GM12878 (cell line): Measurements from ENCODE around the gene OSBP. TPM values are rescaled to one million over a fixed set of nuclear protein-coding genes. Genes with fewer than 3 reads are reported as not detected.
A peak's percentile ranks its signal among the peaks of the same experiment; 100 is the strongest.

Experiments
- ATAC-seq: fragments of 200-7000 bp; cut with Tn5 transposase; 3 replicates; pipeline ENCODE4 v1.9.1; 2020; ENCODE audit warnings: mild to moderate bottlenecking, moderate library complexity
- BruUV-seq: library from RNA; stranded (reverse); fragments of 400-500 nt; replicated peaks from 2 replicates; lab custom pipeline; 2021; lab: Mats Ljungman, UMichigan
- CTCF ChIA-PET: fragments of 300-600 bp; sonication (Branson Sonifier 250); formaldehyde crosslinking; extraction: SDS; loops from one replicate; lab custom pipeline; 2021; ENCODE audit warnings: inconsistent platforms; lab: Yijun Ruan, JAX
- POLR2A ChIA-PET: fragments of 350-600 bp; formaldehyde crosslinking; extraction: SDS; loops from one replicate; lab custom pipeline; 2021; ENCODE audit warnings: inconsistent platforms; lab: Charles Lee
- RAD21 ChIA-PET: fragments of 300-600 bp; sonication (Branson Sonifier 250); formaldehyde crosslinking; loops from one replicate; lab custom pipeline; 2023; ENCODE audit warnings: antibody characterized with exemption; ENCODE audit not compliant: unreplicated experiment; lab: Charles Lee
- SMC1A ChIA-PET: fragments of 300-600 bp; sonication (Branson Sonifier 250); formaldehyde crosslinking; loops from one replicate; lab custom pipeline; 2023; ENCODE audit not compliant: unreplicated experiment, uncharacterized antibody; lab: Charles Lee
- DNase-seq: peaks from one replicate; pipeline ENCODE4 v3.0.0-alpha.2; 2011; ENCODE audit warnings: low read depth, low spot score
- FAIRE-seq: peaks from 3 replicates; lab custom pipeline; 2011; peaks lifted over from hg19 to GRCh38; lab: Jason Lieb, UNC
- H2AFZ ChIP-seq: 2 replicates; pipeline ENCODE4 v1.6.0; 2011; ENCODE audit warnings: low read depth, low read length, control low read depth; ENCODE audit not compliant: control insufficient read depth
- H3K27ac ChIP-seq: 2 replicates; pipeline ENCODE4 v1.5.1; 2011; ENCODE audit warnings: control low read depth; ENCODE audit not compliant: control insufficient read depth, insufficient read depth
- H3K27me3 ChIP-seq, 2 experiments: replicated peaks in 1 of 2; 2 replicates each; pipeline versions ENCODE4 v1.6.0 to v1.6.1; 2011; ENCODE audit warnings: low read length in 1 of 2; ENCODE audit not compliant: control insufficient read depth in 2 of 2, insufficient read depth in 2 of 2
- H3K36me3 ChIP-seq, 2 experiments: 2 replicates each; pipeline ENCODE4 v1.5.1; 2011; ENCODE audit warnings: low read length in 1 of 2; ENCODE audit not compliant: control insufficient read depth in 2 of 2, insufficient read depth in 2 of 2
- H3K4me1 ChIP-seq: 2 replicates; pipeline ENCODE4 v1.6.1; 2011; ENCODE audit warnings: mild to moderate bottlenecking, low read length, moderate library complexity, mixed read lengths; ENCODE audit not compliant: control insufficient read depth, insufficient read depth
- H3K4me2 ChIP-seq: 2 replicates; pipeline ENCODE4 v1.6.0; 2011; ENCODE audit warnings: control low read depth; ENCODE audit not compliant: control insufficient read depth, insufficient read depth
- H3K4me3 ChIP-seq: fragments of 200-600 bp; sonication (generic); 2 replicates; pipeline ENCODE4 v1.5.1; 2016
- H3K79me2 ChIP-seq: 2 replicates; pipeline ENCODE4 v1.6.0; 2011; ENCODE audit warnings: low read length; ENCODE audit not compliant: control insufficient read depth, insufficient read depth
- H3K9ac ChIP-seq: 2 replicates; pipeline ENCODE4 v1.8.0; 2011; ENCODE audit warnings: low read length, control low read depth, mixed read lengths; ENCODE audit not compliant: control insufficient read depth, insufficient read depth
- H3K9me3 ChIP-seq: replicated peaks from 3 replicates; pipeline ENCODE4 v1.5.1; 2011; ENCODE audit warnings: mild to moderate bottlenecking, low read length; ENCODE audit not compliant: control insufficient read depth, insufficient read depth
- H4K20me1 ChIP-seq: 2 replicates; pipeline ENCODE4 v1.6.0; 2011; ENCODE audit not compliant: control insufficient read depth, insufficient read depth
- RAD51 ChIP-seq: fragments of 450-650 bp; IDR thresholded peaks from 2 replicates; pipeline ENCODE4 v1.6.1; 2016; ENCODE audit warnings: moderate library complexity, mild to moderate bottlenecking, inconsistent platforms
- SKIL ChIP-seq: fragments of 450-650 bp; IDR thresholded peaks from 2 replicates; pipeline ENCODE4 v1.6.1; 2017; ENCODE audit warnings: mild to moderate bottlenecking, low read depth, inconsistent platforms; ENCODE audit not compliant: poor library complexity, severe bottlenecking
- ZBTB11 ChIP-seq: fragments of 450-650 bp; formaldehyde crosslinking; IDR thresholded peaks from 2 replicates; pipeline ENCODE4 v1.5.0; 2022; ENCODE audit warnings: mild to moderate bottlenecking, missing genetic modification characterization
- ZNF207 ChIP-seq: fragments of 450-650 bp; IDR thresholded peaks from 2 replicates; pipeline ENCODE4 v1.6.1; 2014; ENCODE audit warnings: antibody characterized with exemption, mild to moderate bottlenecking, borderline replicate concordance
- WGBS: methylation state at CpG from one replicate; pipeline ENCODE4 v1.1.6; 2016; ENCODE audit warnings: low lambda C conversion rate; ENCODE audit not compliant: insufficient replicate concordance, insufficient coverage; ENCODE audit errors: missing lambda C conversion rate; 5-methylcytosine and 5-hydroxymethylcytosine counted together
- in situ Hi-C: fragments of 300-500 bp; cut with MboI; formaldehyde crosslinking; loops from 9 replicates; pipeline ENCODE4 v1.14.3; 2018; ENCODE audit warnings: mixed read lengths
- intact Hi-C: fragments of 100-400 bp; cut with micrococcal nuclease; formaldehyde crosslinking; loops from one replicate; pipeline ENCODE4 v1.14.2; 2022; ENCODE audit not compliant: unreplicated experiment
- microRNA-seq: library from miRNA; unstranded; fragments of <30 nt; microRNA quantifications from one replicate; pipeline ENCODE4, GENCODE V29; 2018
- polyA plus RNA-seq, 11 experiments: library from polyadenylated mRNA; depleted of rRNA in 4 of 11; unstranded in 6 of 11; stranded (reverse) in 5 of 11; fragments of >200 nt; fragmentation: Nextera tagmentation in 4 of 11; fragmentation: Illumina TruSeq in 1 of 11; extraction: Ambion mirVana in 4 of 11; extraction: Trizol in 1 of 11; gene quantifications; 1 replicate in 1 of 11; 2 replicates in 10 of 11; pipeline versions ENCODE4 v1.2.1 to v1.2.3, GENCODE V29; 2011 to 2016; ENCODE audit warnings: inconsistent platforms in 2 of 11, missing spikeins in 2 of 11, low read depth in 1 of 11
- small RNA-seq: library from RNA; depleted of rRNA; stranded (forward); fragments of <200 nt; gene quantifications from one replicate; pipeline ENCODE3, GENCODE V24; 2014
- total RNA-seq, 4 experiments: library from RNA; depleted of rRNA in 3 of 4; stranded (reverse); fragments of >200 nt in 3 of 4; fragmentation: Illumina TruSeq in 1 of 4; extraction: Trizol in 1 of 4; gene quantifications; 2 replicates each; pipeline versions ENCODE4 v1.2.1 to v1.2.3, GENCODE V29; 2013 to 2021

The OSBP gene
- total and polyA plus RNA-seq, 10 of the 15 experiments (the other 5 are each of a cell fraction or from before 2014, with no cell fraction given): 5.9 to 41.2 (median 21.7) TPM

GRCh38 chr11:59528711-59529110 is 86.9 kb downstream of the OSBP start:
- FAIRE-seq: peak; percentile 31
- Histone ChIP-seq H3K4me2 (no peak overlapping the region), H3K4me1 (no peaks in the 10 kb centered on the region), H3K9ac (no peak overlapping the region), H3K36me3 (no peaks in the 10 kb centered on the region), H3K27ac (no peak overlapping the region), H2AFZ (no peak overlapping the region), H4K20me1 (no peaks in the 10 kb centered on the region), H3K9me3 (no peaks in the 10 kb centered on the region), H3K79me2 (no peaks in the 10 kb centered on the region), H3K27me3 (no peaks in the 10 kb centered on the region), H3K4me3 (no peak overlapping the region)
- DNase-seq: no peak
- ChIA-PET SMC1A (no interaction called here), POLR2A (no interaction called here), RAD21 (interaction anchor here (1.5 kb wide), 1 partner anchor 8 kb away, joined by 5 read pairs; no protein-coding TSS in a partner anchor), CTCF (no interaction called here)
- TF ChIP-seq ZBTB11 (CRISPR knock-in tag): no peak
- no peak for TF ChIP-seq RAD51
- TF ChIP-seq ZNF207: no peak
- no peak for TF ChIP-seq SKIL
- no TSS peak for BruUV-seq
- intact Hi-C loops: no loop called here
- 54% methylated on average over 7 of the region's 7 CpGs for whole genome bisulfite sequencing
- no peak for ATAC-seq
- in situ Hi-C loops: no loop called here

Small RNA genes within 50 kb of the gene (microRNA-seq; reads per million reads assigned to microRNA genes)
- gene MIR3162: not detected

Small RNA genes within 50 kb of the gene (small RNA-seq; reads per million reads assigned to genes)
- gene MIR3162: not detected

Other genes starting within 250 kb of the OSBP start
Only the 7 nearest of the 11 such genes appear.
- gene OR4D6, start 158.8 kb downstream of the OSBP start, total RNA-seq (2014; rRNA removed): not detected in 2 replicates
- gene OR4D6, start 158.8 kb downstream of the OSBP start, total RNA-seq (2014; rRNA removed; fragmentation: Illumina TruSeq; extraction: Trizol): not detected in 2 replicates
- gene OR4D6, start 158.8 kb downstream of the OSBP start, total RNA-seq (2021): not detected in 2 replicates
- gene OR4D6, start 158.8 kb downstream of the OSBP start, polyA plus RNA-seq (2011; rRNA removed): not detected in 2 replicates
- gene OR4D6, start 158.8 kb downstream of the OSBP start, polyA plus RNA-seq (2014; fragmentation: Illumina TruSeq; extraction: Trizol): not detected in 2 replicates
- not detected for gene OR4D6, start 158.8 kb downstream of the OSBP start, polyA plus RNA-seq (2014; fragmentation: Nextera tagmentation; extraction: Ambion mirVana)
- gene OR4D6, start 158.8 kb downstream of the OSBP start, polyA plus RNA-seq (2014; rRNA removed): not detected in 2 replicates
- not detected for gene OR4D6, start 158.8 kb downstream of the OSBP start, polyA plus RNA-seq (2016; fragmentation: Nextera tagmentation; extraction: Ambion mirVana)
- gene OR4D10, start 142.5 kb downstream of the OSBP start, total RNA-seq (2014; rRNA removed): not detected in 2 replicates
- gene OR4D10, start 142.5 kb downstream of the OSBP start, total RNA-seq (2014; rRNA removed; fragmentation: Illumina TruSeq; extraction: Trizol): not detected in 2 replicates
- not detected in 2 replicates for gene OR4D10, start 142.5 kb downstream of the OSBP start, total RNA-seq (2021)
- gene OR4D10, start 142.5 kb downstream of the OSBP start, polyA plus RNA-seq (2011; rRNA removed): not detected in 2 replicates
- gene OR4D10, start 142.5 kb downstream of the OSBP start, polyA plus RNA-seq (2014; fragmentation: Illumina TruSeq; extraction: Trizol): not detected in 2 replicates
- not detected for gene OR4D10, start 142.5 kb downstream of the OSBP start, polyA plus RNA-seq (2014; fragmentation: Nextera tagmentation; extraction: Ambion mirVana)
- not detected in 2 replicates for gene OR4D10, start 142.5 kb downstream of the OSBP start, polyA plus RNA-seq (2014; rRNA removed)
- not detected for gene OR4D10, start 142.5 kb downstream of the OSBP start, polyA plus RNA-seq (2016; fragmentation: Nextera tagmentation; extraction: Ambion mirVana)
- not detected in 2 replicates for gene OR4D11, start 112.2 kb downstream of the OSBP start, total RNA-seq (2014; rRNA removed)
- not detected in 2 replicates for gene OR4D11, start 112.2 kb downstream of the OSBP start, total RNA-seq (2014; rRNA removed; fragmentation: Illumina TruSeq; extraction: Trizol)
- gene OR4D11, start 112.2 kb downstream of the OSBP start, total RNA-seq (2021): not detected in 2 replicates
- gene OR4D11, start 112.2 kb downstream of the OSBP start, polyA plus RNA-seq (2011; rRNA removed): not detected in 2 replicates
- gene OR4D11, start 112.2 kb downstream of the OSBP start, polyA plus RNA-seq (2014; fragmentation: Illumina TruSeq; extraction: Trizol): not detected in 2 replicates
- gene OR4D11, start 112.2 kb downstream of the OSBP start, polyA plus RNA-seq (2014; fragmentation: Nextera tagmentation; extraction: Ambion mirVana): not detected
- not detected in 2 replicates for gene OR4D11, start 112.2 kb downstream of the OSBP start, polyA plus RNA-seq (2014; rRNA removed)
- gene OR4D11, start 112.2 kb downstream of the OSBP start, polyA plus RNA-seq (2016; fragmentation: Nextera tagmentation; extraction: Ambion mirVana): not detected
- gene OR4D9, start 104.2 kb downstream of the OSBP start, total RNA-seq (2014; rRNA removed): not detected in 2 replicates
- not detected in 2 replicates for gene OR4D9, start 104.2 kb downstream of the OSBP start, total RNA-seq (2014; rRNA removed; fragmentation: Illumina TruSeq; extraction: Trizol)
- gene OR4D9, start 104.2 kb downstream of the OSBP start, total RNA-seq (2021): not detected in 2 replicates
- not detected in 2 replicates for gene OR4D9, start 104.2 kb downstream of the OSBP start, polyA plus RNA-seq (2011; rRNA removed)
- not detected in 2 replicates for gene OR4D9, start 104.2 kb downstream of the OSBP start, polyA plus RNA-seq (2014; fragmentation: Illumina TruSeq; extraction: Trizol)
- not detected for gene OR4D9, start 104.2 kb downstream of the OSBP start, polyA plus RNA-seq (2014; fragmentation: Nextera tagmentation; extraction: Ambion mirVana)
- not detected in 2 replicates for gene OR4D9, start 104.2 kb downstream of the OSBP start, polyA plus RNA-seq (2014; rRNA removed)
- not detected for gene OR4D9, start 104.2 kb downstream of the OSBP start, polyA plus RNA-seq (2016; fragmentation: Nextera tagmentation; extraction: Ambion mirVana)
- gene PATL1, start 53.3 kb upstream of the OSBP start, total RNA-seq (2014; rRNA removed): 12.9 TPM in 2 replicates
- 16.9 TPM in 2 replicates for gene PATL1, start 53.3 kb upstream of the OSBP start, total RNA-seq (2014; rRNA removed; fragmentation: Illumina TruSeq; extraction: Trizol)
- 39.3 and 41.5 TPM in 2 replicates for gene PATL1, start 53.3 kb upstream of the OSBP start, total RNA-seq (2021)
- 51.1 and 61.0 TPM in 2 replicates for gene PATL1, start 53.3 kb upstream of the OSBP start, polyA plus RNA-seq (2011; rRNA removed)
- gene PATL1, start 53.3 kb upstream of the OSBP start, polyA plus RNA-seq (2014; fragmentation: Illumina TruSeq; extraction: Trizol): 62.0 and 71.3 TPM in 2 replicates
- gene PATL1, start 53.3 kb upstream of the OSBP start, polyA plus RNA-seq (2014; fragmentation: Nextera tagmentation; extraction: Ambion mirVana): 1 to 10 TPM; 5.3 to 5.9 TPM
- gene PATL1, start 53.3 kb upstream of the OSBP start, polyA plus RNA-seq (2014; rRNA removed): 25.7 and 30.0 TPM in 2 replicates
- 1 to 10 TPM; 8.9 to 9.2 TPM for gene PATL1, start 53.3 kb upstream of the OSBP start, polyA plus RNA-seq (2016; fragmentation: Nextera tagmentation; extraction: Ambion mirVana)
- not detected in 2 replicates for gene OR10V1, start 98.1 kb upstream of the OSBP start, total RNA-seq (2014; rRNA removed)
- gene OR10V1, start 98.1 kb upstream of the OSBP start, total RNA-seq (2014; rRNA removed; fragmentation: Illumina TruSeq; extraction: Trizol): not detected in 2 replicates
- not detected in 2 replicates for gene OR10V1, start 98.1 kb upstream of the OSBP start, total RNA-seq (2021)
- not detected in 2 replicates for gene OR10V1, start 98.1 kb upstream of the OSBP start, polyA plus RNA-seq (2011; rRNA removed)
- not detected in 2 replicates for gene OR10V1, start 98.1 kb upstream of the OSBP start, polyA plus RNA-seq (2014; fragmentation: Illumina TruSeq; extraction: Trizol)
- gene OR10V1, start 98.1 kb upstream of the OSBP start, polyA plus RNA-seq (2014; fragmentation: Nextera tagmentation; extraction: Ambion mirVana): not detected
- not detected in 2 replicates for gene OR10V1, start 98.1 kb upstream of the OSBP start, polyA plus RNA-seq (2014; rRNA removed)
- gene OR10V1, start 98.1 kb upstream of the OSBP start, polyA plus RNA-seq (2016; fragmentation: Nextera tagmentation; extraction: Ambion mirVana): not detected
- 0.90 and 1.0 TPM in 2 replicates for gene STX3, start 139.6 kb upstream of the OSBP start, total RNA-seq (2014; rRNA removed)
- 1.3 and 1.7 TPM in 2 replicates for gene STX3, start 139.6 kb upstream of the OSBP start, total RNA-seq (2014; rRNA removed; fragmentation: Illumina TruSeq; extraction: Trizol)
- gene STX3, start 139.6 kb upstream of the OSBP start, total RNA-seq (2021): 0.77 and 1.5 TPM in 2 replicates
- gene STX3, start 139.6 kb upstream of the OSBP start, polyA plus RNA-seq (2011; rRNA removed): 2.5 and 3.3 TPM in 2 replicates
- 1.3 and 1.4 TPM in 2 replicates for gene STX3, start 139.6 kb upstream of the OSBP start, polyA plus RNA-seq (2014; fragmentation: Illumina TruSeq; extraction: Trizol)
- gene STX3, start 139.6 kb upstream of the OSBP start, polyA plus RNA-seq (2014; fragmentation: Nextera tagmentation; extraction: Ambion mirVana): under 1 TPM; 0.11 to 0.35 TPM
- gene STX3, start 139.6 kb upstream of the OSBP start, polyA plus RNA-seq (2014; rRNA removed): 0.93 and 1.8 TPM in 2 replicates
- gene STX3, start 139.6 kb upstream of the OSBP start, polyA plus RNA-seq (2016; fragmentation: Nextera tagmentation; extraction: Ambion mirVana): under 1 TPM; 0.83 to 0.87 TPM